Stimulated activated CD8-positive, alpha-beta memory T cell treated with anti-CD3 and anti-CD28 coated beads, Interleukin-7, amount 100 ng/mL, for 1 hour (primary cell): Measurements from ENCODE around the gene COX7B2.

Experiments used
- DNase-seq, 2 donors: peaks; one replicate each; pipeline ENCODE4 v3.0.0-alpha.2; 2020; ENCODE audit warnings: low read depth in 2 of 2

Gene COX7B2

GRCh38 chr4:46909078-46909477, at the start of gene COX7B2:
COX7B2 (minus strand) TSS chr4:46909245; CDS start chr4:46735192, 174,053 bp downstream.
- DNase-seq: no peak

- no peak for DNase-seq
These were observed 47.4 kb upstream of the COX7B2 start for GRCh38 chr4:46956451-46956850.

DNA sequence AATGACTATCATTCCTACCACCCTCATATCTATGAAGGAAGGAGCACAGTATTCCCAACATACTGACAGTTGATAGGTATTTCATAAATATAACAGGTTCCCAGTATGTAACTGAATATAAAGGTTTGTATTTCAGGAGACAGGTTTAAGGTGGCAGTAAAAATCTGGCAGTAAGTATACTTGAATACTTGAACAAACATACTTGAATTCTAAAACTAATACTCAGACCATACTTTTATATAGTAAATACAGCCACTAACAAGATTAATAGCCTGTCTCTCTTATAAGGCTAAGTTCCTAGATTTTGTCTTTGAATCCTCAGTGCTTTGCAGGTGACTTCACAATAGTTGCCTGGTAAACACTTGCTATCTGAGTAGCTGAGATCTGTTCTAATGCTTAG, 46.6 kb upstream of the COX7B2 start:
- no peak for DNase-seq

- DNase-seq: no peak
These were observed 45.6 kb upstream of the COX7B2 start for GRCh38 chr4:46954643-46955042.

- no peak for DNase-seq
These were observed 44.5 kb upstream of the COX7B2 start for GRCh38 chr4:46953564-46953963.

GRCh38 chr4:46952451-46952850, 43.4 kb upstream of the COX7B2 start:
- DNase-seq: no peak

GRCh38 chr4:46950826-46951225, 41.8 kb upstream of the COX7B2 start:
- no peak for DNase-seq

DNA sequence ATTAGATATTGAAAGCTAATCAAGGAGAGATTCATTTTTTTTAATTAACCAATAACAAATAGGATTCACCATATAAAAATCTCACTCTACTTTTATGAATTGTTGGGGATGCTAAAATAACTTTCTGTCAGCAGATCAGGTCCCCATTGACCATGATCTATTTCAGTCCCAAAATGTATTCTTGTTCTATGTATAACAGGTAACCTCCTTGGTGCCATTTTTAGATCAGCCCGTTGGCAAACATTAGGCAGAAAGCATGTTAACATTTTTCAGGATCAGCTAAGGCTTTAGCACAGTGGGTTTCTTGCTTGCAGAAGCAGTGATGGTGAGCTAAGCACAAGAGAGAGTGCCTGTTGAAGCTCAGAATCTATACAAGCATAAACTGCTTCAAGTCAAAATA, 40.8 kb upstream of the COX7B2 start:
- no peak for DNase-seq

GRCh38 chr4:46947541-46947940, 38.5 kb upstream of the COX7B2 start:
- DNase-seq: no peak

GRCh38 chr4:46946919-46947536, 38.0 kb upstream of the COX7B2 start:
- DNase-seq: no peak

GRCh38 chr4:46945062-46945461, 36.0 kb upstream of the COX7B2 start:
- no peak for DNase-seq

GRCh38 chr4:46944345-46944744, 35.3 kb upstream of the COX7B2 start:
- DNase-seq: no peak

DNA sequence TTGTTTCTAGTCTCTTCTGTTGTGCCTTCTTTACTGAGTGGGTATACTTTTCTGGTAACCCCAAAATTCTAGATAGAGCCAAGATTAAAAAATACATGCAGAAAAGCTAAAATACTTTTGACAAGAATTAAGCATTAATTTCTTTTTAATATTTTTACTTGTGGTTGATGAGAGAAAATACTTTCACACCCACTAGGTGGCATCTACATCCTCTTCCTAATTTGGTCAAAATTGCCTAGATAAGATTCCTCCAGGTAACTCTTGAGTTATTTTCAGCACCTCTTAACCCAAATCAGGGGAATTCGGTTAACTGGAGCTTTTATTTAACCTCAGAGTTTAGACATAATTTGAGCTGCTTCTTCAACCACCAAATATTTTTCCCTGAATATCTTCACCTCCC, 28.4 kb upstream of the COX7B2 start:
- no peak for DNase-seq

GRCh38 chr4:46934726-46935125, 25.7 kb upstream of the COX7B2 start:
- DNase-seq: no peak

- DNase-seq: no peak
These were observed 24.6 kb upstream of the COX7B2 start for GRCh38 chr4:46933686-46934085.

DNA sequence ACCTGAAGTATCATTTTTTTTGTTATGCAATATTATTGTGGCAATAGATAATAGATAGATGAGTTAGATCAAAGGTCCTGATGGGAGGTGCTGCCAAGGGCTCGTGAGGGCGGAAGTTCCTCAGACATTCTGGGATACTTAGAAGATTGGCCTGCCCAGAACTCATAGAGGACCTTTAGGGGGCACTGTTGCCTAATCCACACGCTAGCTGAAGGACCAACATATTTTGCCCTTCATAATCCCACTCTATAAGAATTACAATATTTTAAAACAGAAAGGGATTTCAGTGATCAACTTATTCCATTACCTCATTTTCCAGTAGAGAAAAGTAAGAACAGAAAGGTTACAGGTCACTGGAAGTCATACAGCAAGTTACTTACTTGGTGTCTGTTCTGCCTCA, 22.9 kb upstream of the COX7B2 start:
- DNase-seq: no peak

DNA sequence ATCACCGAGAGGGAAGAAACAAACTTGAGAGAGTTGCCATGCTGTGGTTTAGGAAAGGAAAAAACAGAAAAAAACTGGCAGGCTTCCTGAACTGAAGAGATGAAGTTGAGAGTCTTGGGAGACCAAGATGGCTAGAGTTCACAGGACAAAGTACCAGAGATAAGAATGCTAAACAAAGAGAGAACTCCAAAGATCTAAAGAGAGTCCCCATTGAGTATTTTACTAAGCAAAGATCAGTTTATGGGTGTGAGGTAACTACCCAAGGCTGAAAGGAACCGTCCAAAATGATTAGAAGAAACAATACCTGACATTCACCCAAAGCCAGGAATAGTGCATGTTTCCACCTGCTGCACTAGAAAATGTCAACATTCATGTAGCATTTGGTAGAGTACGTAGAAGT, 21.8 kb upstream of the COX7B2 start:
- no peak for DNase-seq

DNA sequence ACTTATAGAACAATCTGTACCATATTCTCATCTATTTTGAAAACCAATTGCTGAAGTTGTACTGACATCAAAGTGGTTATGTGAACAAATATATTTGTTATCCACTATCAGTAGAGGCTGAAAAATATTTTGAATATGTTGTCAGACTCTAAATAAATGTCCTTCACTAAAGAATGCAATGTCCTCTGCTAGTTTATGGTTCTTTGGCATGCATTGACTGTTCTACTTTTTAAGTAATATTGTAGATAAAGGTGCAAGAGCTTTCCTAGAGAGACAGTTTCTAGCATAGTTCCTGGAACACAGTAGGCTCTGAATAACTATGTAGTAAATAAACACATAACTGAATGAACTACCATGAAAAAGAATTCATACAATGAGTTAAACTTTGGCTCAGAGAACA, 18.2 kb upstream of the COX7B2 start:
- DNase-seq: no peak

DNA sequence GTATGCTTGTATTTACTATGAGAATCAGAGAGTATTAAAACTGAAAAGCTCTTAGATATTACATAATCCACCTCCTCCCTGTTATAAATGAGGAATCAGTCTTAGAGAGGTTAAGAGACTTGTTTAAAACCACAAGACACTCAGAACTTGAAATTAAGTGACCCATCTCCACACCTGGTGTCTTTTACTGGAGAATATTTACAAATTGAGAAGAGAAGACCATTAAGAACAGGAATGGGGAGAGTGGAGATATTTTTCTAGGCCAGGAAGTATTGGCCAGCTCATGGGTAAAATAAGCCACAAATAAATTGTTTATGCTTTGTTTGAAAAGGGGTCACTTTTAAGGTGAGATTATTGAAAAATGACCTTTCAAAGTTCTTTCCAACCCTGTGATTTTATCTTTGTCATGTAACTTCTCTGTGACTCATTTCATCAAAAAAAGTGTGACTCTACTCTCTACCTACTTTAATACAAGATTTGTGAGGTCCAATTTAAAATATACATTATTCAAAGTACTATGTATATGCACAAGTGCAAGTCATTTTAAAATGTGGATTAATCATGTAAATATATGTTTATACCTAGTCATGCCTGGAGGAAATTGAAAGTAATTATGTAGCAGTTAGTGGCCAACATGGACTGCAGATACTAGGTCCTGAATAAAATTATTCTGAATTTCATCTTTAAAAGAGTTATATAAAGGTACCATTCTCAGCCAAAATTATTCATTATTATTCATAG, 15.9 kb upstream of the COX7B2 start:
- no peak for DNase-seq

- DNase-seq: no peak
These were observed 13.2 kb upstream of the COX7B2 start for GRCh38 chr4:46922205-46922604.

DNA sequence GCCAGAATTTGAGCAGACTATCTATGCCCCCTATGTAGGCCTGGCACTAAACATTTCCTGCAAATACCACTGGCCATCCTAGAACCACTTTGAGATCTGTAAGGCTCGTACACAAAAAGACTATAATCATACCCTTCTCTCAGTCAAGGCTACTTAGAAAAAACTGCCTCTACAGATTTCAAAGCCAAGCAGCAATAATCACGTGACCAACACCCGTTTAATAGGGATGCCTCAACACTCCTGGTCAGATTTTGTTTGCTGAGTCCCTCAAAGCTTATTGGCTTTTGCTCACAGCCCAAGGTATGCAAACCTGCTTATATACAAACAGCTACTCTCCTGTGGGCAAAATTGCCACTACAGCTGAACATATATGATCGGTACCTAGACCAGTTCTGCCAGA, 897 bp downstream of the COX7B2 start:
- DNase-seq: no peak

DNA sequence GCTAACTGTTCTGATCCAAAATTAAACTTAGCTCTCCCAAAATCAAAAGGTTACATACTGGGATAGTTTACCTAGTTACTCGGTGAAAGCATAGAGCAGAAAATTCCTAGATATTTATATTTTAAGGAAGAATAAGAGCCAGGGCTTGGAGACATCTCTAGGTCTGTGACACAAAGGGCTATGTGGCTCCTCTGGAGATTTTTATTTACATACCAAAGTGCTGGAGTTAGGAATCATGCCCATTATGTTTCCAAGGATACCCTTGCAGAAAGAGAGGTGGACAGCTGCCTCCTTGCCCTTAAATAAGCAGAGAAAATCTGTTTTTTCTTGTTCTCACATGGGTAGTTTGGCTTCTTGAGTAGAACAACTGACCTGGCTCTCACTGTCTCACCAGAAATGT, 9.0 kb downstream of the COX7B2 start:
- DNase-seq: no peak

GRCh38 chr4:46894826-46895225, 14.2 kb downstream of the COX7B2 start:
- no peak for DNase-seq

DNA sequence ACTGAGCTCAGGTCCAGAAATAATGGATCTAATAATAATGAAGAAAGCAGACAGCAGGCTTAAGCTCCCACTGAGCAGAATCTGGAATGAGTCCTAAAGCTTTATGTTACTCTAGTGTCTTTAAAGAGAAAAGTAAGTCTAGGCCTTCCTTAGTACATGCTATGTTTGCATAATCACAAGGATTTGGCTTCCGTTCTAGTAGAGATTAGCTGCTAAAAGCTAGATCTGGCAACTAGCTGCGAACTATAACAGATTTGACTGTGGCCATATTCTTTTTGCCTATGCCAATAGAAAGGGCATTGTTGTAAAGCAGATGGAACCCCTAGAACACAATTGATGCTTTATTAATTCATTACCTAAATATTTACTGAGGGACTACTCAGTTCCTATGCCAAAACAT, 19.0 kb downstream of the COX7B2 start:
- no peak for DNase-seq
